ENCODE data around the gene RAB3A. TPM values are rescaled to one million over a fixed set of nuclear protein-coding genes. Genes with fewer than 3 reads are reported as not detected.

RAB3A gene
- total and polyA plus RNA-seq, 9 of the 15 experiments (the other 6 are each of a cell fraction or from before 2014, with no cell fraction given), result 0.17 to 5.1 (median 0.90) TPM; not detected in 1

DNA sequence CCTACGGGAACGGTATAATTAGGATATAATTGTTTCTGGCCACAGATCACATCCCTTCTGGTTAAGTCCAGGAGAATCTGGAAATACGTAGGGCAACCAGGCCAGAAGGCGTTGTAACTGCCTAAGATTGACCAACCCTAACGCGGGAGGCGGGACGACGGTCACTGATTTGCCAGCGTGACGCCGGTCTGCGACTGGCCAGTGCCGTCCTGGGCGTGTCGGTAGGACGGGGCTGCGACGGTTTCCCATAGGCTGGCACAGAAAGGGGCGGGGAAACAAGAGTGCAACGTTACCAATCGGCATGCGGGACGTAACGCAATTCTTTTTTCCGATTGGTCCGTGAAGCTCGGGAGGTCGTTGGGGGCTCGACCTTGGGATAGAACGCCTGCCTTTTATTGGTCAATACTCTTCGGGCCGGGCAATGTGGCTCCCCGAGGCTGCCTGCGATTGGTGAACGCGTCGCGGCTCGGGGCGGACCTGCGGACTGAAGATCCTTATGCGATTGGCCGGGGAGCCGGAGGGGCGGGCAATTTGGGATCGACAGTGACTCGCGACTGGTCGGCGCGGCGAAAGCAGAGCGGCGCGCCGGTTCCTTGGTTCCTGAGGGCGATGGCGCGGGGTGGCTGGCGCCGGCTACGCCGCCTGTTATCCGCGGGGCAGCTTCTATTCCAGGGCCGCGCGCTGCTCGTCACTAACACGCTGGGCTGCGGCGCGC, 11.0 kb downstream of the RAB3A start, which contains the start of gene MPV17L2:
Gene MPV17L2 (plus strand): TSS at position 546 of the 715 bp plus-strand sequence. CDS start 64 bp downstream, at position 610.
- Histone ChIP-seq H3K27me3 (ENCODE audit: control insufficient read depth in 2 of 2, insufficient read depth in 2 of 2, low read length in 2 of 2) (no peaks in the 10 kb centered on the region), H3K79me2 (ENCODE audit: control insufficient read depth, insufficient read depth, low read length) (peaks cover 18% of the 10 kb centered on the region), H3K9me3 (replicated peaks; ENCODE audit: control insufficient read depth, insufficient read depth, low read depth, low read length) (no peaks in the 10 kb centered on the region), H3K4me3 (peak within 1 kb of the TSS; percentile 89), H3K36me3 (ENCODE audit: control insufficient read depth, insufficient read depth, low read length) (peaks cover 26% of the 10 kb centered on the region; the same call in 2 of the 3 replicates), H3K4me2 (ENCODE audit: insufficient read depth, low read length) (peak within 1 kb of the TSS; percentile 94), H3K27ac (ENCODE audit: extremely low read depth, low read depth, low read length) (peak within 1 kb of the TSS; percentile 80), H3K4me1 (replicated peaks in 1 of 2; ENCODE audit: control insufficient read depth in 2 of 2, insufficient read depth in 2 of 2, low read length in 2 of 2) (peaks cover 17 to 46% of the 10 kb centered on the region in 2 experiments; a peak in 4 of 5 replicates), H3K9me1 (ENCODE audit: control insufficient read depth, insufficient read depth, low read length) (no peaks in the 10 kb centered on the region), H3K9ac (ENCODE audit: insufficient read depth in 1 of 2, low read depth in 2 of 2, low read length in 2 of 2) (peak within 1 kb of the TSS; percentile 69 to 96), H4K20me1 (replicated peaks; ENCODE audit: control insufficient read depth, insufficient read depth, low read length) (peaks cover 6% of the 10 kb centered on the region; the same call in 1 of the 2 replicates), H2AFZ (ENCODE audit: low read depth, low read length) (peak within 1 kb of the TSS; percentile 88)
- under 1% methylated on average over 65 of the region's 74 CpGs for WGBS (ENCODE audit: insufficient coverage, low coverage, missing lambda C conversion rate)
- in situ Hi-C loops (cut with MboI) (no loop called here), intact Hi-C loops (cut with micrococcal nuclease) (loop anchor here (1.0 kb wide), 1 partner anchor 130 kb away; the partner anchor contains the start of gene LSM4)
- CTCF ChIA-PET (ENCODE audit: low intra/inter-chr PET ratio), result interaction anchor here (0.6 to 1.3 kb wide), 3 partner anchors 59 to 226 kb away, joined by 3 read pairs; partner anchors contain the start of gene SSBP4
- ATAC-seq, result peak; percentile 93
- POLR2A ChIA-PET, result interaction anchor here (0.6 to 2.3 kb wide), 17 partner anchors 9 to 292 kb away, joined by 3 to 11 read pairs (median 4); partner anchors contain the start of gene JUND
- DNase-seq (ENCODE audit: extremely low read depth in 1 of 4, low spot score in 3 of 4), result peak; percentile 89 to 100 (median 94)
- FAIRE-seq, result peak; percentile 100
- BruUV-seq (replicated peaks), result no TSS peak
- TF ChIP-seq, protein P1, sequence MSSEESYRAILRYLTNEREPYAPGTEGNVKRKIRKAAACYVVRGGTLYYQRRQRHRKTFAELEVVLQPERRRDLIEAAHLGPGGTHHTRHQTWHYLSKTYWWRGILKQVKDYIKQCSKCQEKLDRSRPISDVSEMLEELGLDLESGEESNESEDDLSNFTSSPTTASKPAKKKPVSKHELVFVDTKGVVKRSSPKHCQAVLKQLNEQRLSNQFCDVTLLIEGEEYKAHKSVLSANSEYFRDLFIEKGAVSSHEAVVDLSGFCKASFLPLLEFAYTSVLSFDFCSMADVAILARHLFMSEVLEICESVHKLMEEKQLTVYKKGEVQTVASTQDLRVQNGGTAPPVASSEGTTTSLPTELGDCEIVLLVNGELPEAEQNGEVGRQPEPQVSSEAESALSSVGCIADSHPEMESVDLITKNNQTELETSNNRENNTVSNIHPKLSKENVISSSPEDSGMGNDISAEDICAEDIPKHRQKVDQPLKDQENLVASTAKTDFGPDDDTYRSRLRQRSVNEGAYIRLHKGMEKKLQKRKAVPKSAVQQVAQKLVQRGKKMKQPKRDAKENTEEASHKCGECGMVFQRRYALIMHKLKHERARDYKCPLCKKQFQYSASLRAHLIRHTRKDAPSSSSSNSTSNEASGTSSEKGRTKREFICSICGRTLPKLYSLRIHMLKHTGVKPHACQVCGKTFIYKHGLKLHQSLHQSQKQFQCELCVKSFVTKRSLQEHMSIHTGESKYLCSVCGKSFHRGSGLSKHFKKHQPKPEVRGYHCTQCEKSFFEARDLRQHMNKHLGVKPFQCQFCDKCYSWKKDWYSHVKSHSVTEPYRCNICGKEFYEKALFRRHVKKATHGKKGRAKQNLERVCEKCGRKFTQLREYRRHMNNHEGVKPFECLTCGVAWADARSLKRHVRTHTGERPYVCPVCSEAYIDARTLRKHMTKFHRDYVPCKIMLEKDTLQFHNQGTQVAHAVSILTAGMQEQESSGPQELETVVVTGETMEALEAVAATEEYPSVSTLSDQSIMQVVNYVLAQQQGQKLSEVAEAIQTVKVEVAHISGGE (CRISPR knock-in tag; IDR thresholded peaks at IDR 0.05), result peak in 1 of 3 experiments; percentile 83; a peak in 2 of 6 replicates
- TF ChIP-seq RBFOX2 (IDR thresholded peaks at IDR 0.05; ENCODE audit: low read depth, low read length) (peak; percentile 91), ILK (tag; IDR thresholded peaks at IDR 0.05; ENCODE audit: borderline replicate concordance, low read depth) (no peak), HMG20A (CRISPR knock-in tag; conservative IDR thresholded peaks at IDR 0.05) (no peak), GATA2 (CRISPR knock-in tag; IDR thresholded peaks at IDR 0.05) (no peak), GABPA (tag; conservative IDR thresholded peaks at IDR 0.05; ENCODE audit: low read depth) (no peak), TRIM24 (IDR thresholded peaks at IDR 0.05) (no peak), ZNF707 (CRISPR knock-in tag; conservative IDR thresholded peaks at IDR 0.05) (no peak)
- TF ChIP-seq, protein P2, sequence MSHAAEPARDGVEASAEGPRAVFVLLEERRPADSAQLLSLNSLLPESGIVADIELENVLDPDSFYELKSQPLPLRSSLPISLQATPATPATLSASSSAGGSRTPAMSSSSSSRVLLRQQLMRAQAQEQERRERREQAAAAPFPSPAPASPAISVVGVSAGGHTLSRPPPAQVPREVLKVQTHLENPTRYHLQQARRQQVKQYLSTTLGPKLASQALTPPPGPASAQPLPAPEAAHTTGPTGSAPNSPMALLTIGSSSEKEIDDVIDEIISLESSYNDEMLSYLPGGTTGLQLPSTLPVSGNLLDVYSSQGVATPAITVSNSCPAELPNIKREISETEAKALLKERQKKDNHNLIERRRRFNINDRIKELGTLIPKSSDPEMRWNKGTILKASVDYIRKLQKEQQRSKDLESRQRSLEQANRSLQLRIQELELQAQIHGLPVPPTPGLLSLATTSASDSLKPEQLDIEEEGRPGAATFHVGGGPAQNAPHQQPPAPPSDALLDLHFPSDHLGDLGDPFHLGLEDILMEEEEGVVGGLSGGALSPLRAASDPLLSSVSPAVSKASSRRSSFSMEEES (CRISPR knock-in tag; IDR thresholded peaks at IDR 0.05), result no peak
- TF ChIP-seq, protein P3, sequence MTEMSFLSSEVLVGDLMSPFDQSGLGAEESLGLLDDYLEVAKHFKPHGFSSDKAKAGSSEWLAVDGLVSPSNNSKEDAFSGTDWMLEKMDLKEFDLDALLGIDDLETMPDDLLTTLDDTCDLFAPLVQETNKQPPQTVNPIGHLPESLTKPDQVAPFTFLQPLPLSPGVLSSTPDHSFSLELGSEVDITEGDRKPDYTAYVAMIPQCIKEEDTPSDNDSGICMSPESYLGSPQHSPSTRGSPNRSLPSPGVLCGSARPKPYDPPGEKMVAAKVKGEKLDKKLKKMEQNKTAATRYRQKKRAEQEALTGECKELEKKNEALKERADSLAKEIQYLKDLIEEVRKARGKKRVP (CRISPR knock-in tag; IDR thresholded peaks at IDR 0.05), result no peak; the same call in 1 of the 2 replicates
